D721Med (cell line): ENCODE data around the gene TSPEAR.

Experiments used
- DNase-seq: peaks from one replicate; pipeline ENCODE4 v3.0.0; 2011; ENCODE audit warnings: low spot score; ENCODE audit not compliant: insufficient read length
- FAIRE-seq: peaks from 2 replicates; lab custom pipeline; 2011; peaks lifted over from hg19 to GRCh38; lab: Jason Lieb, UNC
- CTCF ChIP-seq: IDR thresholded peaks from 2 replicates; pipeline ENCODE4 v1.5.1; 2012; ENCODE audit warnings: mild to moderate bottlenecking, control low read depth; ENCODE audit not compliant: insufficient read depth; ENCODE audit errors: missing control alignments

TSPEAR gene

DNA sequence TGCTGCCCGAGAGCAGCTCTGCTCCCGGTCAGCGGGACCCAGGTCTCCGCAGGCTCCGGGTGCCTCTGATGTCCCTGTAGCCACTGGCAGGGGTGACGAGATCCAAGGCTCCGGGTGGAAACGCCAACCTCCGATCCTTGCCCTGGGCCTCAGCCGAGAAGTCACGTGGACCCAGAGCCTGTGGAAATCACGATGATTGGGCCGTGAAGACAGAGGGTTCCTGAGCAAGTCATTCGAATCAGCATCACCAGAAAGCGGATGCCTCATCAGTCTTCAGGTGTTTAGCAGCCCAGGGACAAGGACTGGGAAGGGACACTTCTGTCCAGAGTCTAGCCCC lies 243.5 kb downstream of the TSPEAR start:
- no peak for FAIRE-seq
- DNase-seq, result no peak
- no peak for TF ChIP-seq CTCF

- FAIRE-seq, result no peak
- DNase-seq, result no peak
- TF ChIP-seq CTCF, result no peak
Measured at GRCh38 chr21:44466996-44467858, 244.1 kb downstream of the TSPEAR start.

- DNase-seq (no peak), FAIRE-seq (no peak)
- no peak for TF ChIP-seq CTCF
Measured at GRCh38 chr21:44466351-44466954, 244.9 kb downstream of the TSPEAR start.

GRCh38 chr21:44464351-44464750 lies 247.0 kb downstream of the TSPEAR start:
- TF ChIP-seq CTCF, result no peak
- FAIRE-seq (no peak), DNase-seq (no peak)

- DNase-seq (no peak), FAIRE-seq (no peak)
- TF ChIP-seq CTCF, result no peak
Measured at GRCh38 chr21:44463724-44464123, 247.6 kb downstream of the TSPEAR start.

- DNase-seq, result no peak
- TF ChIP-seq CTCF, result no peak
- FAIRE-seq, result no peak
Measured at GRCh38 chr21:44462834-44463200, 248.6 kb downstream of the TSPEAR start.

GRCh38 chr21:44462086-44462833 lies 249.1 kb downstream of the TSPEAR start:
- no peak for TF ChIP-seq CTCF
- FAIRE-seq (no peak), DNase-seq (no peak)
